ENCODE measurements around the gene MGAT4B.
"Not testable (repeated sequence)": the region's sequence is repeated elsewhere in the genome, so short reads cannot be mapped to it uniquely, and the experiment has no call there.

MGAT4B gene

GRCh38 chr5:179792612-179793467 lies 13.8 kb downstream of the MGAT4B start:
- 91% methylated on average over 24 of the region's 24 CpGs for WGBS
- peaks cover 3% of the 10 kb centered on the region; the same call in 1 of the 2 replicates for H3K27me3 ChIP-seq (ENCODE audit: insufficient read depth, low read length)
- peaks cover 2% of the 10 kb centered on the region; the same call in 1 of the 2 replicates for H3K36me3 ChIP-seq (ENCODE audit: insufficient read depth, low read length)
- peaks cover 5% of the 10 kb centered on the region for H3K4me1 ChIP-seq (ENCODE audit: insufficient read depth, low read length)
- H3K9me3 ChIP-seq (ENCODE audit: insufficient read depth, low read depth, low read length) = no peaks in the 10 kb centered on the region
- H3K9ac ChIP-seq (ENCODE audit: low read depth, low read length) = 0 out of 2 replicates have a peak overlapping the region, but pooled peaks have one; percentile 13
- no peak overlapping the region for H3K27ac ChIP-seq (ENCODE audit: low read depth, low read length)
- H3K4me3 ChIP-seq (ENCODE audit: low read length) = no peak overlapping the region

GRCh38 chr5:179791881-179792611 lies 14.6 kb downstream of the MGAT4B start:
- 88% methylated on average over 15 of the region's 15 CpGs for WGBS
- Histone ChIP-seq H3K9ac (ENCODE audit: low read depth, low read length) (no peak overlapping the region), H3K27me3 (ENCODE audit: insufficient read depth, low read length) (peaks cover 3% of the 10 kb centered on the region; the same call in 1 of the 2 replicates), H3K36me3 (ENCODE audit: insufficient read depth, low read length) (no peaks in the 10 kb centered on the region), H3K27ac (ENCODE audit: low read depth, low read length) (no peak overlapping the region), H3K4me3 (ENCODE audit: low read length) (no peak overlapping the region), H3K9me3 (ENCODE audit: insufficient read depth, low read depth, low read length) (no peaks in the 10 kb centered on the region), H3K4me1 (ENCODE audit: insufficient read depth, low read length) (peaks cover 5% of the 10 kb centered on the region)

DNA sequence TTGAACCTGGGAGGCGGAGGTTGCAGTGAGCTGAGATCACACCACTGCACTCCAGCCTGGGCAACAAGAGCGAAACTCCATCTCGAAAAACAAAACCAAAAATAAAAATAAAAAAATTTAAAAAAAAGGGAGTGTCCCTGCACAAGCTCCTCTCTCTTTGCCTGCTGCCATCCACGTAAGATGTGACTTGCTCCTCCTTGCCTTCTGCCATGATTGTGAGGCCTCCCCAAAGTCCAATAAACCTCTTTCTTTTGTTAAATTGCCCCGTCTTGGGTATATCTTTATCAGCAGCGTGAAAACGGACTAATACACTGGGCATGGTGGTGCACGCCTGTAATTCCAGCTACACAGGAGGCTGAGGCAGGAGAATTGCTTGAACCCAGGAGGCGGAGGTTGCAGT lies 17.4 kb downstream of the MGAT4B start:
- not testable (repeated sequence) for H3K27me3 ChIP-seq (ENCODE audit: insufficient read depth, low read length); H3K4me1 ChIP-seq (ENCODE audit: insufficient read depth, low read length); H3K36me3 ChIP-seq (ENCODE audit: insufficient read depth, low read length); H3K27ac ChIP-seq (ENCODE audit: low read depth, low read length); H3K9ac ChIP-seq (ENCODE audit: low read depth, low read length); H3K4me3 ChIP-seq (ENCODE audit: low read length); H3K9me3 ChIP-seq (ENCODE audit: insufficient read depth, low read depth, low read length)
- 98% methylated on average over 6 of the region's 9 CpGs for whole genome bisulfite sequencing

DNA sequence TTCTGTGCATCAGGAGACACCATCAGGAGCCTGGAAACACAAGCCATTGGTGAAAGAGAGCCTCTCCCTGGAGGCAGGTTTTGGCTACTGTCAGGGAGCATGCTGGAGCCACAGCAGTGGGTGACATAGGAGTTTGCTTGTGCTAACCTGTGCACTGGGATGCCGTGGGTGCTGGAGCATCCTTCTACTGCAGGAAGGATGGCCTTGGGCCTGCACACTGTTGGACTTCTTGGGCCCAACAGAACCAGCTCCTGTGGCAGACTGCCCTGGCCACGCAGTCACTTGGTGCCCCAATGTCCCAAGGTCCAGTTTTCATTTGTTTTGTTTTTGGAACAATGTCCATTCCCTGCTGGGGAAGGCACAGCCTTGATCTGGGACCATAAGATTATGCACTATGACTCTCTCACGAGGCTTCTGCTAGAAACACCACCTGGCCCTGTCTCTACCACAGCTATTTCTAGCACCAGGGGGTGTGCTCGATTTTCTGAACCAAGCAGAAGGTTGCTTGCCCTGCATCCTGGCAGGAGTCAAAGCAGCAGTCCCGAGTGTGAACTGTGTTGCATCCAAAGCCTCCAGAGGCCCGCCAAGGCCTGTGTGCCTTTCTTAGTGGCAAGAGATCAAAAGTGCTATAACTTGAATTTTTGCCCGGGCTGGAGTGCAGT lies 18.3 kb downstream of the MGAT4B start:
- H3K4me1 ChIP-seq (ENCODE audit: insufficient read depth, low read length) = no peaks in the 10 kb centered on the region
- H3K9ac ChIP-seq (ENCODE audit: low read depth, low read length) = no peak overlapping the region
- H3K36me3 ChIP-seq (ENCODE audit: insufficient read depth, low read length) = no peaks in the 10 kb centered on the region
- H3K4me3 ChIP-seq (ENCODE audit: low read length) = no peak overlapping the region
- no peaks in the 10 kb centered on the region for H3K9me3 ChIP-seq (ENCODE audit: insufficient read depth, low read depth, low read length)
- no peaks in the 10 kb centered on the region for H3K27me3 ChIP-seq (ENCODE audit: insufficient read depth, low read length)
- H3K27ac ChIP-seq (ENCODE audit: low read depth, low read length) = no peak overlapping the region
- WGBS = 93% methylated on average over 7 of the region's 7 CpGs

- H3K9ac ChIP-seq (ENCODE audit: low read depth, low read length) = no peak overlapping the region
- H3K4me3 ChIP-seq (ENCODE audit: low read length) = no peak overlapping the region
- H3K27me3 ChIP-seq (ENCODE audit: insufficient read depth, low read length) = no peaks in the 10 kb centered on the region
- H3K9me3 ChIP-seq (ENCODE audit: insufficient read depth, low read depth, low read length) = no peaks in the 10 kb centered on the region
- H3K4me1 ChIP-seq (ENCODE audit: insufficient read depth, low read length) = no peaks in the 10 kb centered on the region
- no peaks in the 10 kb centered on the region for H3K36me3 ChIP-seq (ENCODE audit: insufficient read depth, low read length)
- WGBS = 84% methylated on average over 12 of the region's 12 CpGs
- H3K27ac ChIP-seq (ENCODE audit: low read depth, low read length) = no peak overlapping the region
Observed at GRCh38 chr5:179786861-179787260, 19.8 kb downstream of the MGAT4B start.

DNA sequence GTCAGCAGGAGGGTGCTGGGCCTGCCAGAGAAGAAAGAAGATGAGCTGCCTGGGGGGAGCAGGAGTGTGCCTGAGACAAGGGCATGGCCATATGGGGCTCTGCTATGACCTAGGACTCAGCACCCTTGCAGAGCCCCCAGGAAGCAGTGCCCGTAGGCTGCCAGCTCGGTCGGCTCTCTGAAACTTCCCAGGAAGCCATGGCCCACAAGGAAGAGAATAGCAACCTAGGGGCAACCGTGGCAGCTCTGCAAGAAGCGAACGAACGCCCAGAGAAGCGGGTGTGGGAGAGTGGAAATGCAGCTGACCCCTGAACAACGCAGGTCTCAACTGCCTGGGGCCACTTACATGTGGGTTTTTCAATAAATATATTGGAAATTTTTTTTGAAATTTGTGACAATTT lies 23.5 kb downstream of the MGAT4B start:
- Histone ChIP-seq H3K27me3 (ENCODE audit: insufficient read depth, low read length) (no peaks in the 10 kb centered on the region), H3K4me1 (ENCODE audit: insufficient read depth, low read length) (no peaks in the 10 kb centered on the region), H3K27ac (ENCODE audit: low read depth, low read length) (no peak overlapping the region), H3K9me3 (ENCODE audit: insufficient read depth, low read depth, low read length) (no peaks in the 10 kb centered on the region), H3K4me3 (ENCODE audit: low read length) (no peak overlapping the region), H3K9ac (ENCODE audit: low read depth, low read length) (no peak overlapping the region), H3K36me3 (ENCODE audit: insufficient read depth, low read length) (peaks cover 18% of the 10 kb centered on the region)
- WGBS = 96% methylated on average over 9 of the region's 9 CpGs

DNA sequence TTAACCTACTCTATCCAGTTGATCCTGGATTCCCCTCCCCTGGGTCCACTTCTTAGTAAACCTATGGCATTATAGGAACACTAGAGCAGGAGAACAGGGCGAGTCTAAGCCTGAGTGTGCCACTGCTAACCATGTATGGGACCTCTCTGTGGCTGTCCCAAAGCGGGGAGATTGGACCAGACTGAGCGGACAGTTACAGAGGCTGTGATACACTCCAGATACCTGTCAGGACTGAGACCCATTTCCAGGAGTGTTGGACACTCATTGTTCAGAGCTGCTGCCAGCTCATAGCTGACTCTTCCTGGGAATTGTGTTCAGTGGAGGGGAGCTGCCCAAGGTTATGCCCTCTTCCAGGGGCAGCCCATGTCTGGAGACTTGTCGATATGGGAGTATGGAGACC lies 24.8 kb downstream of the MGAT4B start:
- Histone ChIP-seq H3K27me3 (ENCODE audit: insufficient read depth, low read length) (no peaks in the 10 kb centered on the region), H3K9me3 (ENCODE audit: insufficient read depth, low read depth, low read length) (no peaks in the 10 kb centered on the region), H3K4me1 (ENCODE audit: insufficient read depth, low read length) (no peaks in the 10 kb centered on the region), H3K36me3 (ENCODE audit: insufficient read depth, low read length) (peaks cover 31% of the 10 kb centered on the region), H3K9ac (ENCODE audit: low read depth, low read length) (no peak overlapping the region), H3K4me3 (ENCODE audit: low read length) (no peak overlapping the region), H3K27ac (ENCODE audit: low read depth, low read length) (no peak overlapping the region)
- WGBS = 96% methylated on average over 4 of the region's 4 CpGs

GRCh38 chr5:179780362-179780761 lies 26.3 kb downstream of the MGAT4B start:
- WGBS = 94% methylated on average over 7 of the region's 7 CpGs
- H3K9ac ChIP-seq (ENCODE audit: low read depth, low read length) = no peak overlapping the region
- no peaks in the 10 kb centered on the region for H3K27me3 ChIP-seq (ENCODE audit: insufficient read depth, low read length)
- no peaks in the 10 kb centered on the region for H3K9me3 ChIP-seq (ENCODE audit: insufficient read depth, low read depth, low read length)
- H3K27ac ChIP-seq (ENCODE audit: low read depth, low read length) = no peak overlapping the region
- peaks cover 45% of the 10 kb centered on the region for H3K36me3 ChIP-seq (ENCODE audit: insufficient read depth, low read length)
- H3K4me1 ChIP-seq (ENCODE audit: insufficient read depth, low read length) = no peaks in the 10 kb centered on the region
- H3K4me3 ChIP-seq (ENCODE audit: low read length) = no peak overlapping the region

GRCh38 chr5:179779826-179780225 lies 26.8 kb downstream of the MGAT4B start:
- 96% methylated on average over 4 of the region's 4 CpGs for WGBS
- no peak overlapping the region for H3K4me3 ChIP-seq (ENCODE audit: low read length)
- no peak overlapping the region for H3K27ac ChIP-seq (ENCODE audit: low read depth, low read length)
- H3K9ac ChIP-seq (ENCODE audit: low read depth, low read length) = no peak overlapping the region
- no peaks in the 10 kb centered on the region for H3K4me1 ChIP-seq (ENCODE audit: insufficient read depth, low read length)
- H3K27me3 ChIP-seq (ENCODE audit: insufficient read depth, low read length) = no peaks in the 10 kb centered on the region
- H3K9me3 ChIP-seq (ENCODE audit: insufficient read depth, low read depth, low read length) = no peaks in the 10 kb centered on the region
- H3K36me3 ChIP-seq (ENCODE audit: insufficient read depth, low read length) = peaks cover 51% of the 10 kb centered on the region

DNA sequence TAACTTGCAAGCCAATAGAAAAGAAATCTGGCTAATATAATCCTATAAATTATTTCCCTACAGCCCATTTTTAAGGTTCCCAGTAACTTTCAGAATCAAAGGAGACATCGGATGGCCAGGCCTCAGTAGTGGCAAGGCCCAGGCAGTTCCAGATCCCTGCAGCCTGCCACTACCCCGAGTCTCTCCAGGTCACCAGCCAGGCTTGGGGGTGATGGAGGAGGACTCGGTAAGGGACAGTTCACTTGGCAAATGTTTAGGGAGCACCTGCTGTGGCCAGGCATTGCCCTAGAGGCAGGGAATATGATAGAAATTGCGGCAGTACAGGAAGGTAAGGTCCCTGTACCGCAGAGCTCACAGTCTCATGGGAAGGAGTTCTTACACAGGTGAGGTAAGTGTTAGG lies 28.1 kb downstream of the MGAT4B start:
- H3K4me3 ChIP-seq (ENCODE audit: low read length) = no peak overlapping the region
- H3K9me3 ChIP-seq (ENCODE audit: insufficient read depth, low read depth, low read length) = no peaks in the 10 kb centered on the region
- no peak overlapping the region for H3K27ac ChIP-seq (ENCODE audit: low read depth, low read length)
- no peak overlapping the region for H3K9ac ChIP-seq (ENCODE audit: low read depth, low read length)
- no peaks in the 10 kb centered on the region for H3K27me3 ChIP-seq (ENCODE audit: insufficient read depth, low read length)
- H3K4me1 ChIP-seq (ENCODE audit: insufficient read depth, low read length) = no peaks in the 10 kb centered on the region
- H3K36me3 ChIP-seq (ENCODE audit: insufficient read depth, low read length) = peaks cover 63% of the 10 kb centered on the region
- WGBS = 94% methylated on average over 5 of the region's 5 CpGs

DNA sequence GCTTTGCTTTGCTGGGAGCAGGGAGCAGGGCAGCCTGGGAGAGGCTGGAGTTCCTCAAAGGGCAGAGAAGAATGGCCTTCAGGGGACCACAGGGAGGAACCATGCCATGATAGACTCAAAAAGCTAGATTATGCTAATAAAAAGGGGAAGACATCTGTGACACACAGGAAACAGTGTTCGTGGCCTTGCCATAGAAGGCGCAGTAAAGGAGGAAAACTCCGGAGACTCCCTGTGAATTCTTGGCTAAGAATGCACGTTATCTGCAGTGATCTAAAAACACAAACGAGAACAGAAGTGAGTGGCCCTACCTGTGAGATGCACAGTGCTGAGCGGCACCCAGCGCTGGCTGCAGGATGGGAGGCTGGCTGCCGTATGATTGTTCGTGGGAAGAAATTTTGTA lies 28.8 kb downstream of the MGAT4B start:
- Histone ChIP-seq H3K9ac (ENCODE audit: low read depth, low read length) (no peak overlapping the region), H3K27me3 (ENCODE audit: insufficient read depth, low read length) (no peaks in the 10 kb centered on the region), H3K9me3 (ENCODE audit: insufficient read depth, low read depth, low read length) (no peaks in the 10 kb centered on the region), H3K4me3 (ENCODE audit: low read length) (no peak overlapping the region), H3K27ac (ENCODE audit: low read depth, low read length) (no peak overlapping the region), H3K4me1 (ENCODE audit: insufficient read depth, low read length) (no peaks in the 10 kb centered on the region), H3K36me3 (ENCODE audit: insufficient read depth, low read length) (peaks cover 70% of the 10 kb centered on the region)
- WGBS = 95% methylated on average over 9 of the region's 9 CpGs
